Measurements from ENCODE around the gene CEBPZ.
"Not testable (repeated sequence)": the region's sequence is repeated elsewhere in the genome, so short reads cannot be mapped to it uniquely, and the experiment has no call there.

CEBPZ gene

GRCh38 chr2:37215250-37215649, 16.1 kb downstream of the CEBPZ start:
- peak; percentile 21 for DNase-seq (ENCODE audit: low read depth)

DNA sequence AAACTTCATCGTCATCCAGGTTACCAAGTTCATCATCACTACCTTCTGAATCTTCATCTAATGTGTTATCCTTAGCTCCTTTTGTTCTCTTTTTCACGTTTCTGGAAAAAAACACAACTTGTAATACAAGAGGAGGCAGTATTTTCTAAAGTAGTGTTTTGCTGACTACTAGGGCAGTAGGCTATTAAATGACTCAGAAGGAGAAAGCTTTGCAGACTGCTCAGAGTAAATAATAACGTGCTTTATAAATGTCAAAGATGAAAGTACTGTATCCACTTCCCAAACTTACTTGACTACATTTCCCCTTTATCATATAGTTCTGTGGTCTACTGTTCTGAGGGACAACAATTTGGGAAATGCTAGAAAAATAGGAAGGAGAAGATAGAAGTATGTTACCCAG, 19.5 kb downstream of the CEBPZ start:
- peak; percentile 33 for DNase-seq (ENCODE audit: low read depth)

DNA sequence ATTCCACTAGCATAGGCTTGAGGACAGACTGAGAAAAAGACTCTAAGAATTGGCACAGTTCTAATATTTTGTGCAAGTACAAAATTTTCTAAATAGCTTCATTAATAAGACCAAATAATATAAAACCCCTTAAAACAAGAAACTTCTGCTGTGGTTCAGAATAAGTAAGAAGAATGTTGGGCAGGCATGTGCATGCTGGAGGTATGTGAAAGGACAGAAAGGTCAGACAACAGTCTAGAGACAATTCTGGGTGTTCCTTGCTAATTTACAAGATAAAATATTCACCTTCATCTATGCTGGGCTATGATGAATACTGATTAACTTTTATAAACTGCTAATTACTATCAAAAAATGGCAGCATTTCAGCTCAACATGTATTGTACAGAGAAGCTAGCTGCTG, 20.2 kb downstream of the CEBPZ start:
- peak; percentile 67 for DNase-seq (ENCODE audit: low read depth)

- not testable (repeated sequence) for DNase-seq (ENCODE audit: low read depth)
Measured at GRCh38 chr2:37206760-37207159, 24.6 kb downstream of the CEBPZ start.

DNA sequence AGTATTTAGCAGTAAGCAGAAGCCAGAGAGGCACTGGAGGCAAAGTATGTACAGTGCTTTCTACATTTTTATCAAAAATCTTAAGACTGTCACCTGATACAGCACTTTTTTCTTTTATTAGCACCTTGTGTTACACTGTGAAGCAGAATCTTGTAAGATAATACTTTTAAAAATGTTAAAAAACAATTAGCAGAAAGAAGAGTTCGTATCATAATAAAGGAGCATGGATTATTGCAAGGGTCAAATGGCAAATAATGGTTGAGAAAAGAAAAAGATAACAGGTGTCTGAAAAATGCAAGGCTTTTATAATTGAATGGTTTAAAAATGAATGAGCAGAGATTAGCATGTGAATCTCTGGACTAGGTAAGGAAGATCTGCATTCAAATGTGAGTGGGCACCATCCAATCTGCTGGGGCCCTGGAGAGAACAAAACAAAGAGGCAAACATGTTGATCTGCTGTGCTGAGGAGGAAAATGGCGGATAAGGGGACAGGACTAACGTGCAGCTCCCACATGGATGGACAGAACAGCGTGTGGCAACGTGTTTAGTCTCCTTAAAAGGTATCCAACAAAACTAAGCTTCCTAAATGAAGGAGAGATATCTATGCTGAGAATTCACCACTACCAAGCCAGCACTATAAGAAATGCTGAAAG, 25.6 kb downstream of the CEBPZ start:
- no peak for DNase-seq (ENCODE audit: low read depth)

GRCh38 chr2:37205071-37205661, 26.2 kb downstream of the CEBPZ start:
- DNase-seq (ENCODE audit: low read depth), result not testable (repeated sequence)

- DNase-seq (ENCODE audit: low read depth), result no peak
Measured at GRCh38 chr2:37203708-37204107, 27.7 kb downstream of the CEBPZ start.

GRCh38 chr2:37201766-37202165, 29.6 kb downstream of the CEBPZ start:
- DNase-seq (ENCODE audit: low read depth), result peak; percentile 63

DNA sequence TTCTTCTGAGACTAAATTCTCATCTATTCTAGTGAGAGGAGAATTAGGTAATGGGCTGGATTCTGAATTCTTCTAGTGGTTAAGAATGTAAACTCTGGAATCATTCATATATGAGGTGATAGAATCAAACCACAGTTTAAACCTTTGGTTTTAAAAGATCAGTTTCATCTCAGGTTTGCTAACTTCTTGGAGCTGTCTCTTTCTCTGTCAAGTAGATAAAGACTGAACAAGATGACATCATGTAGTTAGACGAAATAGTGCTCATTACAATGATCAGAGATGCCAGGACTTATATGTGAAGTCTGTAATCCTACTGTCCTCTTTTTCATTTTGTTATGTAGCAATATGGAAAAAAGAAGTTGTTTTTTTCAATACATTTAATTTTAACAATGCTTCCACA, 30.2 kb downstream of the CEBPZ start:
- DNase-seq (ENCODE audit: low read depth), result peak; percentile 64

DNA sequence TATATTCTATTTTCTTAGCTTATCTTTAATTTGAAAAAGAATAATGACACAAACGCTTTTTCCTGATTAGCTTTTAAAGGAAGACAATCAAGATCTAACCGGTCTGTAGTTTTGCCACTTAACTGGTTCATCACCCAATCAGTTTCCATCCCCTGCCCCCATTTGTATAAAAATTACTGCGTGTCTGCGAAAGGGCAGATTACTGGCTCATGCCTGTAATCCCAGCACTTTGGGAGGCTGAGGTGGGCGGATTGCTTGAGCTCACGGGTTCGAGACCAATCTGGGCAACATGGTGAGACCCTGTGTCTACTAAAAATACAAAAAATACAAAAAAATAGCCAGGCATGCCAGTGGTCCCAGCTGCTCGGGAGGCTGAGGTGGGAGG, 32.7 kb downstream of the CEBPZ start:
- DNase-seq (ENCODE audit: low read depth), result no peak

- peak; percentile 68 for DNase-seq (ENCODE audit: low read depth)
Measured at GRCh38 chr2:37196320-37197195, 34.8 kb downstream of the CEBPZ start, which contains the start of gene CEBPZOS. TSS of gene CEBPZOS (plus strand) at chr2:37196496. CDS start at chr2:37199705, 3,209 bp downstream.

- DNase-seq (ENCODE audit: low read depth), result not testable (repeated sequence)
Measured at GRCh38 chr2:37195862-37196319, 35.5 kb downstream of the CEBPZ start.

GRCh38 chr2:37192551-37192950, 38.8 kb downstream of the CEBPZ start:
- no peak for DNase-seq (ENCODE audit: low read depth)

DNA sequence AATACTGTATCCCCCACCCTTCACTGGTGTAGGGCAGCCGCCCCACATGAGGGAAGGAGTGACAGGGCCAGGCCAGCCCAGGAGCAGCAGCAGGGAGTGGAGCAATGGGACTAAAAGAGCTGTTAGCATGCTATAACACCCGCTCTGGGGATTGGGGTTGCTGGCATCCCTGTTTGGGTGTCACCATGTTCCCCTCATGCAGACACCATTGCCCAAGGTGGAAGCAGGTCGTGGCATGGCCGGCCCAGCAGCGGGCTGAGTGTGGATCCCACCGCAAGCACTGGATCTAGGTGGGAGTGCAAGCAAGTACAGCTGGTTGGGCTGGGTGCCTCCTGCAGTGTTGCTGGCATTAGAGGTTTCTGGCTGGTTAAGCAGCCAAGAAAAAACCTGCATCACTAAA, 39.6 kb downstream of the CEBPZ start:
- no peak for DNase-seq (ENCODE audit: low read depth)

GRCh38 chr2:37191253-37191652, 40.1 kb downstream of the CEBPZ start:
- no peak for DNase-seq (ENCODE audit: low read depth)

DNA sequence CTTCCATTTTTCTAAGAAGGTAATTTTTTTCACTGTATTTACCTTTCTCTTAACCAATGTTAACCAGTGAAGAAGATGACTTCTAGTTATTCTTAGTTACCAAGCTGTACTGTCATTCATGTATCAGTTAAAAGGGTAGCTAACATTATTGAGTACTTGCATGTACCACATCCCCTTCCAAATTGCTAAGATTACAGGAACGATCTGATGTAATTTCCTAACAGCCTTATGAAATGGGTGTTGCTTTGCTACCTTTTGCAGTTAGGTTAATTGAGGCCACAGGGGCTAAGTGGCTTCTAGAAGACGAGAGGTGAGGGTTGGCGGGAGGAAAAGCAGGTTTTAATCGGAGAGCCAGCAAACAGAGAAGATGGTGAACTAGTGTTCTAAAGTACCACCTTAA, 41.1 kb downstream of the CEBPZ start:
- no peak for DNase-seq (ENCODE audit: low read depth)

GRCh38 chr2:37189452-37190153, 41.8 kb downstream of the CEBPZ start:
- peak; percentile 97 for DNase-seq (ENCODE audit: low read depth)

GRCh38 chr2:37188570-37188969, 42.8 kb downstream of the CEBPZ start, which contains the start of gene SULT6B1:
TSS of gene SULT6B1 (minus strand) at chr2:37188670. CDS start at chr2:37188640, 30 bp downstream.
- DNase-seq (ENCODE audit: low read depth), result no peak

DNA sequence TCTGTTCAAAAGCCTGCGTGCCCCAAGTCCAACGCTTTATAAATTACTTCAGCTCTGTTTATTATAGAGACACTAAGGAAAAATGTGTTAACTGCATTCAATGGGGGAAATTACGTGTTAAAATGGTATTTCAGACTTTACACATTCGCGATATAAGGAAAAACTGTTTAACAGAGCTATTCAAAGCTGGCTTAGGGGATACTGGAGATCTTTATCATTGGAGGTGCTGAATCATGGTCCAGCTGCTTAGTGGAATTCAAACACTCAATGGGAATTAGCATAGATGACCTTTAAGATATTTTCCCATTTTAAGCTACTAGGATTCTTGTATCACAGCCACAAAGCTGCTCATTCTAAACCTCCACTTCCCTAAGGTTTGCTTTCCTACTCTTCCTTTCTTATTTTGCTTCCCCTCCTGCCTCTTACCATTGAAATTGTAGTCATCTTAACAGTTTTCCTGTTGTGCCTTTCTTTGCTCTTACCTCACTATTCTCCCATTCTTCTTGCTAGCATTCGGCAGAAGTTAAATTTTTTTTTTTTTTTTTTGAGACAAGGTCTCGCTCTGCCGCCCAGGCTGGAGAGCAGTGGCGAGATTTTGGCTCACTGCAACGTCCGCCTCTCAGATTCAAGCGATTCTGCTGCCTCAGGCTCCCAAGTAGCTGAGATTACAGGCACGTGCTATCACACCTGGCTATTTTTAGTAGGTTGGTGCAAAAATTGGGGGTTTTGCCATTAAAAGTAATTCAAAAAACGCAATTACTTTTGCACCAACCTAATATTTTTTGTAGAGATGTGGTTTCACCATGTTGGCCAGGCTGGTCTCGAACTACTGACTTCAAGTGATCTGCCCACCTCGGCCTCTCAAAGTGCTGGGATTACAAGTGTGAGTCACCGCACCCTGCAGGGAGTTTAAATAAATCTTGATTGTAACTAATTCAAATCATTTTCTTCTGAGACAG, 49.4 kb downstream of the CEBPZ start:
- DNase-seq (ENCODE audit: low read depth), result peak; percentile 76

DNA sequence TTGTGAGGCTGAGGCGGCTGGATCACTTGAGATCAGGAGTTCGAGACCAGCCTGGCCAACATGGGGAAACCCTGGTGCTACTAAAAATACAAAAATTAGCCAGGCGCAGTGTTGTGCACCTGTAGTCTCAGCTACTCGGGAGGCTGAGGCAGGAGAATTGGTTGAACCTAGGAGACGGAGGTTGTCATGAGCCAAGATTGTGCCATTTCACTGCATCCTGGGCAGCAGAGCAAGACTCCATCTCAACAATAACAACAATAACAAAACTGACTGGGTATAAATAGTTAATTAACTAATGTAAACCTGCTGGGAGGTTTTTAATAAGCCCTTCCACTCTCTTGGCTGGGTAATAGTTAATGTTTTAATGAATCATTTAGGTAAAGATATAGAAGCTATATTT, 50.8 kb downstream of the CEBPZ start:
- no peak for DNase-seq (ENCODE audit: low read depth)

Measured in iris pigment epithelial cell (primary cell).